Activated CD4-positive, alpha-beta T cell treated with anti-CD3 and anti-CD28 coated beads, Interleukin-2, Interleukin-6, amounts not matched to agents 100 ng/mL and 50 ng/mL, durations not matched to agents 16 hours and 8 hours (primary cell): ENCODE measurements around the gene P3H1.
"Not testable (repeated sequence)": the region's sequence is repeated elsewhere in the genome, so short reads cannot be mapped to it uniquely, and the experiment has no call there.

Source experiments
- DNase-seq: peaks from one replicate; pipeline ENCODE4 v3.0.0-alpha.2; 2020

Gene P3H1

DNA sequence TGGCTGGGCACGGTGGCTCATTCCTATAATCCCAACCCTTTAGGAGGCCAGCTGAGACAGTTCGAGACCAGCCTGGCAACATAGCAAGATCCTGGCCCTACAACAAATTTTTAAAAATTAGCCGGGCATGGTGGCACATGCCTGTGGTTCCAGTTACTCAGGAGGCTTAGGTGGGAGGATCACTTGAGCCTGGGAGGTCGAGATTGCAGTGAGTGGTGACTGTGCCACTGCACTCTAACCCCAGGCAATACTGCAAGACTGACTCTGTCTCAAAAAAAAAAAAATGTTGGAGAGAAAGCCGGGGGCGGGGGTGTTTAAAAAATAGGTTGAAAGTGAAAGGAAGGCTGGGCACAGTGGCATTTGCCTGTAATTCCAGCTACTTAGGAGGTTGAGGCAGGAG is 43.3 kb downstream of the P3H1 start:
- DNase-seq: no peak

DNA sequence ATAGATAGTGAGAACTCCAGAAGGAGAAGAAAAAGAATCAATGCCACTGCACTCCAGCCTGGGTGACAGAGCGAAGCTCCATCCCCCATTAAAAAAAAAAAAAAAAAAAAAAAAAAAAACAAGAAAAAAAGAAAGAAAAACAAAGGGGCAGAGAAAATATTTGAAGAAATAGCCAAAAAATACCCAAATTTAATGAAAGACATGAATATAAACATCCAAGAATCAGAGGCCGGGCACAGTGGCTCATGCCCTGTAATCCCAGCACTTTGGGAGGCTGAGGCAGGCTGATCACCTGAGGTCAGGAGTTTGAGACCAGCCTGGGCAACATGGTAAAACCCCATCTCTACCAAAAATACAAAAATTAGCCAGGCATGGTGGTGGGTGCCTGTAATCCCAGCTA is 44.4 kb downstream of the P3H1 start:
- not testable (repeated sequence) for DNase-seq

DNA sequence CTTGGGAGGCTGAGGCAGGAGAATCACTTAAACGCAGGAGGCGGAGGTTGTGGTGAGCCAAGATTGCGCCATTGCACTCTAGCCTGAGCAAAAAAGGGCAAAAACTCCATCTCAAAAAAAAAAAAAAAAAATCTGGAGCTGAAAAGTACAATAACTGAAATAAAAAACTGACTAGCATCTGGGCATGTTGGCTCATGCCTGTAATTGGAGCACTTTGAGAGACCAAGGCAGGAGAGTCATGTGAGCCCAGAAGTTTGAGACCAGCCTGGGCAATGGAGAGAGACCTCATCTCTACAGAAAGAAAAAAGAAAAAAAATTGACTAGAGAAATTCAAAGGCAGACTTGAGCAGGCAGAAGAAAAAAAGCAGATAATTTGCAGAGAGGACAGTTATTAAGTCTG is 44.9 kb downstream of the P3H1 start:
- no peak for DNase-seq

DNA sequence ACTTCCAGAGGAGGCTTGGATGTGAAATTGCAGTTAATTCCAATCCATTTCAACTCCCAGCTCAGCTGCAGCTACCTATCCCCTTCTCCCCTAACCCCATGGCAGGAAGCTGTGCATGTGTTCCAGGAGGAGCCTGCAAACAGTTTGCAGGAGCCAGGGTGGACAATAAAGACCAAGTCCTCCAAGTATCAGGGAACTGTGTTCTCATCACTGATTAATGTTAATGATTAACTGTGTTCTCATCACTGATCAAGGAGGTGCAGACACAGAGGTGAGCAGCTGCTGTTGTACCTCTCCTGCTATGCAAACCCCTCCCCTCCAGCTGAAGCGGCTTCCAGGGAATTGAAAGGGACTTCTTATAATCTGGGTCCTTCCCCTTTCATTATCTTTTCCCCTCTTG is 46.0 kb downstream of the P3H1 start:
- no peak for DNase-seq

DNA sequence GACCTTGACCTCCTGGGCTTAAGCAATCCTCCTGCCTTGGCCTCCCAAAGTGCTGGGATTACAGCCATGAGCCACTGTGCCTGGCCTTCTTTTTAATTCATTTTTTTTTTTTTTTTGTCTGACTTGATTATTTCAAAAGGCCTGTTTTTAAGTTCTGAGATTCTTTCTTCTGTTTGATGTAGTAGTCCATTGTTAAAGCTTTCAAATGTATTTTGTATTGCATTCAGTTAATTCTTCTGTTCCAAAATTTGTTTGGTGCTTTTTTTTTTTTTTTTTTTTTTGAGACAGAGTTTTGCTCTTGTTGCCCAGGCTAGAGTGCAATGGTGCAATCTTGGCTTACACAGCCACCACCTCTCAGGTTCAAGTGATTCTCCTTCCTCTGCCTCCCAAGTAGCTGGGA is 52.4 kb downstream of the P3H1 start:
- DNase-seq: not testable (repeated sequence)

DNA sequence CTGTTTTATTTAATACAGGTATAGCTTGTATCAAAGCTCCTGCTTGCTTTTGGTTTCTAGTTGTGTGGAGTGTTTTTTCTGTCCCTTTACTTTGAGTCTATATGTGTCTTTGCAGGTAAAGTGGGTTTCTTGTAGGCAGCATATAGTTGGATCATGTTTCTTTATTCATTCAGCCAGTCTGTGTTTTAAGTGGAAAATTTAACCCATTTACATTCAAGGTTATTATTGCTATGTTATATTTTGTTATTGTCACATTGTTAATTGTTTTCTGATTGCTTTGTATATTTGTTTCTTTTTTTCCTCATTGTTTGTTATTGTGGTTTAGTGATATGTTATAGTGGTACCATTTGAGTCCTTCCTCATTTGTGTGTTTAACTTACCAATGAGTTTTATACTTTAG is 53.5 kb downstream of the P3H1 start:
- no peak for DNase-seq

DNA sequence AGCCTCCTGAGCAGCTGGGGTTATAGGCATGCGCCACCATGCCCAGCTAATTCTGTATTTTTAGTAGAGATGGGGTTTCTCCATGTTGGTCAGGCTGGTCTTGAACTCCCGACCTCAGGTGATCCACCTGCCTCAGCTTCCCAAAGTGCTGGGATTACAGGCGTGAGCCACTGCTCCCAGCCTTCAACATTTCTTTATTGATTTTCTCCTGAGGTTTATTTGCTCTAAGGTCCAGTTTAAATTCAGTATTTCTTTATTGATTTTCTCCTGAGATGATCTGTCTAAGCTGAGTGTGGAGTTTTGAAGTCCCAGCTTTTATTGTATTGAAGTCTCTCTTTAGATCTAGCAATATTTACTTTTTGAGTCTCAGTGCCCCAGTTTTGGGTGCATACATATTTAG is 54.0 kb downstream of the P3H1 start:
- not testable (repeated sequence) for DNase-seq

DNA sequence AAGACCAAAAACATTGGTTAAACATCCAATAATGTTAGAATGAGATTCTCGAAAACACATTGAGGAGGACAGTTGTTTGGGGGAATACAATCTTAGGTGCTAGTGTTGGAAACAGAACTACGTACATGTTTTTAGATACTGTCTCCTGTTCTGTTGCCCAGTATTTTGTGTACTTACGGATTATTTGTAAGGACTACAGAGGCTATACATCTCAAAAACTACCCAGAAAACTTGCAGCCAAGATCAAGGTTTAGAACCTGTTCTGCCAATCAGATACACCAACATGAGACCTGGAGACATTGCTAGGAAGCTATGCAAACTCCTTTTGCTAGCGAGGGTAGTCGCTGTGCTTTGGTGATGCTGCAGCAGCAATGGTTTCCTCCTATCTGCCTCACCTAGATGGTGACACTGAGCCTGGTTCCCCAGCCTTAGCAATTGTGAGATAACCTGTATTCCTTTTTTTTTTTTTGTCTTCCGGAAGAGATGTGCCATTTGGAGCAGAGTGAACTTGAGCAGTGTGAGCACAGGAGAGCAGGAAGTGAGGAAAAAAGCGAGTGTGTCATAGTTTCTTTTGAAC is 62.9 kb downstream of the P3H1 start:
- no peak for DNase-seq

DNA sequence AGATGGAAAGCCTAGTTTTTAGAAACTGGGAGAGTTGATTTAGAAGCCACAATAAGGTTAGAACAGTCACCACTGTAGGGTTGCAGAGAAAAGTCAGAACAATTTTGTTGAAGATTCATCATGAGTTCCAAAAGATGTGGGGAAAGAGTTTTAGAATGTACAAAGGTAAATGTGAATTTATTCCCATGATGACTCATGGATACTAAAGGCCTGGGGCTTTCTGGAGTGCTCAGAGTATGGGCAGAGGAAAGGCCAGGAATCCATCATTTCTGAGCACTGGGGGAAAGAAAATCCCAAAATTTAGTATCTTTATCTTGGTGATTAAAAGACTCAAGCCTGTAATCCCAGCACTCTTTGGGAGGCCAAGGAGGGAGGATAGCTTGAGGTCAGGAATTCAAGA is 66.8 kb downstream of the P3H1 start:
- no peak for DNase-seq

DNA sequence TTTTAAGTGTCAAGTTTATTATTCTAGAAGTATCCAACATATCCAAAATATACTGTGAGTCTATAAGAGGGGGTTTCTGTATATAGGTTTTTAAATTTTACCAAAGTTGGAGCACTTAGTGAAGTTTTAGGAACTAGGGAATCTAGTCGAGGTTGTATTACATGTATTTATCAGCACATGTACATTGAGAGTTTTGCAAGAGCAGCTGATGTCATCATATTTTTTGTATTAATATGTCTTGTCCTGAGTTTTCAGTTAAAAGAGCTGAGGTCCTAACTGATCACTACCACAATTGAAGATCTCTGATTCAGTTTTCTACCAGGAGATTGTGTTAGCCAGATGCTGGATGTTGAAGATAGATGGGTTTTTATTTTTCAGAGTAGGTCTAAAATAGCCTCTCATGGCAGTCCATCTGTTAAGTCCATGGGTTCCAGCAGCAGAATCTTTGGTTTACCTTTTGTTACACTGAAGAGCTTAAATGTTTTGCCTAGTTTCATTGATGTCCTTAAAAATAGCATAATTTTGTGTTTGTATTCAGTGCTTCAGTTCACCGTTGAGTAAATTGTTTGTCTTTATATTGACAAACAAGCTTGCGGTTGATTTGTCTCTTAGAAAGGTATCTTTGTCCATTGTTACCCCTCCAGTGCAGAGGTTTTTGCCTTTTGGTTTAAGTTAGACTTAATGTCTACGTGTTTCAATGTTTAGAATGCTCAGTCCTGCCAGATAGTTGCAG is 68.6 kb downstream of the P3H1 start:
- no peak for DNase-seq
